GM18517 (cell line): ENCODE results near the gene FAM24A.

Experiments used
- ATAC-seq: cut with Tn5 transposase; IDR thresholded peaks from one replicate; pipeline ENCODE4 v1.9.1; 2021; ENCODE audit warnings: mild to moderate bottlenecking, moderate library complexity; ENCODE audit not compliant: unreplicated experiment

FAM24A gene

DNA sequence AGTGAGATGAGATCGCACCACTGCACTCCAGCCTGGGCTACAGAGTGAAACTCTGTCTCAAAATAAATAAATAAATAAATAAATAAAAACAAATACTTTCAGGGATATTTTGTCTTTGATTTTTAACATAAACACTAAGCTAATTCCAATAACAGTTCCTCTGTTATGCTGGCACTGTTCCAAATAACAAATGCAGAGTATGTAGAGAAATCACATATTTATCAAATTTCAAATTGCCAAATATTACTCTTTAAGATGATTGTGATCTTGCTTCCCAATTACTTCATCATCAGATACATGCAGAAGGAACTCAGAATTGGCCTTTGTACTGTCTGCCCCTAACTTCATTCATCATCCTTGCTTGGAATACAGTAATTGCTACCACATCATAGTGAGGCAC lies 19.7 kb downstream of the FAM24A start:
- no peak for ATAC-seq

DNA sequence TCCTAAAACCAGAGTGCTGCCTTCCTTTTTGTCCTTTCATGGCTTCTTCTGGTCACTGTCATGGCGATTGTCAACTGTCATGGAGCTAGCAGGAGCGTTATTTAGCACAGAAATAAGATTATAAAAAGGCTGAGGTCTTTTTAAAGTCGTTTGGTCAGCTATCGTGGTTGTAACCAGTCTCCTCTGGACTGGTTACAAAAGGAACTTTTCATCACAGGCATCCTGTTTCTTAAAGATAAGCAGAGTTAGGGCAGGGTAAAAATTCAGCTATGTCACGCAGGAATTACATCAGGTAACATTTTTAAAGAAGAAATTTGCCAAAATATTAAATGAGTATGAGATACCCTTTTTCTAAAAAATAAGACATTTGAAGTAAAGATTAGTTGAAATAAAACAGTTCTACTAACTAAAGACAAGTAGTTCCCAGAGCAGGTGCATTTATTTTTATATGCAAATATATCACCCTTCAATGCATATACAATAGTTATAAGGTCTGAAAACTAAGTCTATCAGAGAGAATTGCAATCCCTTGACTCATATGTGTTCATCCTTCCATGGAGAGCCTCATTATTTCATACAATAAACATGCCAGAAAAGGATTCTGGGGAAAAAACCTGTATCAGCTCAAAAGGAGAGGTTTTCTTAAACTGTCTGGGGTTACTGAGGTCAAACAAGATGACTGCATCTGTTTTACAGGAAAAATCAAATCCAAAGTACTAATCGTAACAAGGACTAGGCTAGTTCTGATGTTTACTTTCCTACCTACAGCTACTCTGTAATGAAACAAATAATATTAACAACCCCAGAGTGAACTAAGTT lies 20.9 kb downstream of the FAM24A start:
- no peak for ATAC-seq

DNA sequence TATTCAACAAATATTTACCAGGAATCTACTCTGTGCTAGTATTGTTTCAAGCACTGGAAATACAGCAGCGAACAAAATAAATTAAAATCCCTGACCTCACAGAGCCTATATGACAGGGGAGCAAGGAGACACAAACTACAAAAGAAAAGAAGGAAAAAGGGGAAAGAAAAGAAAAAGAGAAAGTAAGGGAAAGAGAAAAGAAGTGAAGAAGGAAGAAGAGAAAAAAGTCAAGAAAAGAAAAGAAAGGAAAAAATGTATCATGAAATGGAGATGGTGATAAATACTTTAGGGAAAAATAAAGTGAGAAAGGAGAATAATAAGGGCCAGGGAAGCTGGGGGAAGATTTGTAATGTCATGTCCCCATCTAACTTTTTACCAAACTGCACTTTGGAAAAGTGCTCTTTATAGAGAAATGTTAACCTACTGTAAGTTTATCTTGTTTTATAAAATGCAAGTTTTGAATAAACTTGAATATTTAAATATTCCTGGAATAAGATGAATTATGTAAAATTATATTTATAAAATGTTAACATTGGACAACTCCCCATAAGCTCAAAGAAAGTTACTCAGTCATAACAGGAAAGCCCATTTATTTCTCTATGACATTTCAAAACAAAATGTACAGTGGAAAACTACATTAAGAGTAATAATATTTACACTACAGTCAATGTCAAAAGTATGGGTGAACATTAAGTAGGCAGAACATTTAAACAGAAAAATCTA lies 28.9 kb downstream of the FAM24A start:
- no peak for ATAC-seq

DNA sequence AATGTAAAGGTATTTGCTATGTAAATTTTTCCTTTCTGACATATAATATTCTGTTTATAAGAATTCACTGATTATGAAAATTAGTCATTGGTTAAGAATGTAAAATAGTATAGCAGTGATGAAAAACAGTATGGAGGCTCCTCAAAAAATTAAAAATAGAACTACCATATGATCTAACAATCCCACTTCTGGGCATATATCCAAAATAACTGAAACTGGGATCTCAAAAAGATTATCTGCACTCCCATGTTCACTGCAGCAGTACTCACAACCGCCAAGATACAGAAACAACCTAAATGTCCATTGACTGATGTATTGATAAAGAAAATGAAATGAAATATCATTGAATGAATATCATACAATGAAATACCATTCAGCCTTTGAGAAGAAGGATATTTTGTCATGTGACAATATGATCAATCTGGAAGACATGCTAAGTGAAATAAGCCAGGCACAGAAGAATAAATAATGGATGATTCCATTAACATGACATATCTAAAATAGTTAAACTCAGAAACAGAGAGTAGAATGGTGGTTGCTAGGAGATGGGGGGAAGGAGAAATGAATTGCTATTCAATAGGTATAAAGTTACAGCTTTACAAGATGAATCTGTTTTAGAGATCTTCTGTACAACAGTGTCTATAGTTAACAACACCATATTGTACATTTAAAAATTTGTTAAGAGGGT lies 29.6 kb downstream of the FAM24A start:
- ATAC-seq: no peak

DNA sequence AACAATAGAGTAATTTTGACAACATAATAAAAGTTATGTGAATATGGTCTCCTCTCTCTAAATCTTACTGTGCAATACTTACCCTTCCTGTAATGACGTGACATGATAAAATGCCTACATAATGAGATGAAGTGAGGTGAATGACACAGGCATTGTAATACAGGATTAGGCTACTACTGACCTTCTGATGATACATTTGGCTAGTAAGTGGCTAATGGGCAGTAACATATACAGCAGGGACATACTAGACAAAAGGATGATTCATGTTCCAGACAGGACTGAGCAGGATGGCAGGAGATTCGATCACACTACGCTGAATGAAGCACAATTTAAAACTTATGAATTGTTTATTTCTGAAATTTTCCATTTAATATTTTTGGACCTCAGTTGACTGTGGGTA lies 38.9 kb downstream of the FAM24A start:
- ATAC-seq: no peak

DNA sequence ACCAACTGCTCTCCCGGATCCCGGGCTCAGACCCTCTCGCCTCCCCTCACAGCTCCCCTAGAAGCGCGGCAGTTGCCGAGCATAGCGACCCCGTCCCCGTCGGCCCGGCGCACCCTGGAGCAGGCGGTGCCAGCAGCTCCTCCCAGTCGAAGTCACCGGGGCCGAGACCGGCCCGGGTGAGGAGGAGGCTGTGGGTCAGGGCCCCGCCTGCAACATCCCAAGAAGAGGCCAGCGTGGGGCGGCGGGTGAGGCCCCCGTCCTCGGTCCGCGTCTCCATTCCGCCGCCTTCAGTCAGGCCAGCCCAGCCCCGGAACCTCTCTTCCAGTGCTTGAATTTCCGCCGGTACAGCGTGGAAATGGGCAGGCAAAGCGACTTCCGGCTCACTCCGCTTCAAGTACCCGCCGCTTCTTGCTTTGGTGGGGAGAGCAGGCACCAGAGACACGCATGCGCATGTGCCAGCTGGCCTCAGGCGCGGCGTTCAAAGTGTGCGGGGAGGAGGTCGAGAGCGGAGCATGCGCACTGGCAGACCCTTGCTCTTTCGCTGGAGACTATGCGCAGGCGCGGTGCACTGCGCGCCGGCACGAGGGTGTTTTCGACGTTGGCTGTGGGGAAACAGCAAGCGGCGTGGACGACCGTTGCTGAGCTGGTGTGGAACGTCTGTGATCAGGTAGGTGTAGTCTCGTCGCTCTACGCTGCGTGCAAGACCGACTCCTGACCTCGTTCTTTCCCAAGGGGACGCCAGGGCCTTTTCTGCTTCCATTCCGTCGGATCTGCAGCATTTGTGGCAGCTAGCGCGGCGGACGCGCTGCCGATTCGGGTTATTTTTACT lies 43.7 kb downstream of the FAM24A start, which contains the start of gene C10orf88:
C10orf88 (minus strand) TSS at position 326 of the 829 bp plus-strand sequence; CDS start at position 277, 49 bp downstream.
- peak; percentile 94 for ATAC-seq

DNA sequence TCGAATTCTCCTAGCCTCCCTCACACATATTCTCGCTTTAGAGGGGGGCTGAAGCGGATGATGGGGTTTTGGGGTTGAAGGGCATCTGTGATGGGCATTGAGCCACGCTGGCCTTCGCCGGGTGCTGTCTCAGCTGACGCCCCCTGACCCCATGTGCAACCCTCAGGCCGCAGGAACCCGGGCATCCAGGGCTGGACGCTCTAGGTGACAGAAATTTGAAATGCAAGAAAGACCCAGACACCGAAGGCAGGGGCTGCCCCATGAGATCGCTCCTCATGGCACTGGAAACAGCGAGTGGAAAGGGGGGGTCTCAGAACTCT lies 44.3 kb downstream of the FAM24A start:
- ATAC-seq: no peak

DNA sequence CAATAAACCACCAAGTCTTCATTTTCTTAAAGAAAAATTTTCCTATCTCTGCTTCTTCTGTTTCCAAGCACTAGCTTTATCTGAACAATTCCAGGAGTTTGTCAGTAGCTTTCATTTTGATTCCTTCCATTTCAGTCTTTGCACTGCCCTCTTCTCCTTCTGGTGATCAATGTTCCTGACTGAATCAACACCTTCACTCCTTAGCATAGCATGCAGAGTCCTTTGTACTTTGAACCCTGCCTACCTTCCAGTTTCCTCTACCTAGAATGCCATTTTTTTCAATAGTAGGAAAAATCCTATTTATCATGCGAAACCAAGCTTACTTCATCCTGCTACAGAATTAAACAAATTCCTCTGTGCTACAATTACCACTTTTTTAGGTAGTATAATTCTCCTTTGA lies 45.5 kb downstream of the FAM24A start:
- no peak for ATAC-seq

DNA sequence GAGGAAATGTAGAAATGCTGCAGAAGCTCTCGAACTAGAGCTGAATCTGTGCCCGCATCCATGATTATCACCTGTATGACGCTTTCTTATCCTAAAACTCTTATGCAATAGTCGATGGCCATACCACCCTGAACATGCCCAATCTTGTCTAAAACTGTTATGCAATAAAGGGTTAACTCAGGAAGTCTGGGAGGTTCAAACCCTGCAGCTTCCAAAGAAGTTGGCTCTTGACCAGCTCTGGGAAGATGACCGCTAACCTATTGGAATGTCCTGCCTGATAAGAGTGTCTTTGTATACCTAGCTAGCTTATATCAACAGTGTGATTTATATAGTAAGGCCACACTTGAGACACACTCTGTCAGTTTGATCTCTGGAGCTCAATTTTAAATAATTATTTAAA lies 47.1 kb downstream of the FAM24A start:
- ATAC-seq: no peak

DNA sequence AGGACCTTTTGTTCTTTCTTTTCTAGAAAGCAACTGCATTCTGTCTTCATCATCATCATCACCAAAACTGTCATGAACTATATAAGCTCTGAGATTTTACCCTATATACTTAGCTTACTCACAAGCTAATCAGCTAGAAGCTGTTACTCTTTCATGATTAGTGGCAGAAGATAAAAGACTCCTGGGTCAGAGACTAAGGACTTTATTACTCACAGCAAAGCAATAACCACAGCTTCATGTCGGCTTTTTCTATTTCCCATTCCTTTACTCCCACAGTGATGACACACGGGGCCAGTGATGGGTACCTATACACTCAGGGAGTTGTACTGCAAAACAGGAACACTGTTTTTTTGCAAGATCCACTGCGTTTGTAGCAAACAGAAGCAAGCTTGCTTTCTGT lies 52.0 kb downstream of the FAM24A start:
- no peak for ATAC-seq
